ENCODE measurements around the gene SENP3. TPM values are rescaled to one million over a fixed set of nuclear protein-coding genes. Genes with fewer than 3 reads are reported as not detected.

Gene SENP3
- polyA plus RNA-seq, 2 of the 4 experiments (the other 2 are of a cell fraction) = 114 to 150 TPM

DNA sequence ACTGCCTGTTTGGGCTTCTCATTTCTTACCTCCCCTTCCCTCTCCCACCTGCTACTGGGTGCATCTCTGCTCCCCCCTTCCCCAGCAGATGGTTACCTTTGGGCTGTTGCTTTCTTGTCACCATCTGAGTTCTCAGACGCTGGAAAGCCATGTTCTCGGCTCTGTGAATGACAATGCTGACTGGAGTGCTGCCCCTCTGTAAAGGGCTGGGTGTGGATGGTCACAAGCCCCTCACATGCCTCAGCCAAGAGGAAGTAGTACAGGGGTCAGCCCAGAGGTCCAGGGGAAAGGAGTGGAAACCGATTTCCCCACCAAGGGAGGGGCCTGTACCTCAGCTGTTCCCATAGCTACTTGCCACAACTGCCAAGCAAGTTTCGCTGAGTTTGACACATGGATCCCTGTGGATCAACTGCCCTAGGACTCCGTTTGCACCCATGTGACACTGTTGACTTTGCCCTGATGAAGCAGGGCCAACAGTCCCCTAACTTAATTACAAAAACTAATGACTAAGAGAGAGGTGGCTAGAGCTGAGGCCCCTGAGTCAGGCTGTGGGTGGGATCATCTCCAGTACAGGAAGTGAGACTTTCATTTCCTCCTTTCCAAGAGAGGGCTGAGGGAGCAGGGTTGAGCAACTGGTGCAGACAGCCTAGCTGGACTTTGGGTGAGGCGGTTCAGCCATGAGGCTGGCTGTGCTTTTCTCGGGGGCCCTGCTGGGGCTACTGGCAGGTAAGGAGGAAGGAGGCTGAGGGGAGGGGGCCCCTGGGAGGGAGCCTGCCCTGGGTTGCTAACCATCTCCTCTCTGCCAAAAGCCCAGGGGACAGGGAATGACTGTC, 17.5 kb downstream of the SENP3 start, which contains the start of gene CD68:
Gene CD68 (plus strand): TSS at position 638 of the 833 bp plus-strand sequence. CDS start 40 bp downstream, at position 678.
- Histone ChIP-seq H3K9me3 (no peaks in the 10 kb centered on the region), H3K4me1 (peaks cover 80% of the 10 kb centered on the region), H3K27ac (peak within 1 kb of the TSS; percentile 64 to 79), H3K4me2 (peak within 1 kb of the TSS; percentile 48), H3K4me3 (no peak within 1 kb of the TSS)
- FAIRE-seq = peak; percentile 43
- WGBS (ENCODE audit: missing lambda C conversion rate) = 15% methylated on average over 7 of the region's 7 CpGs
- CTCF ChIA-PET = interaction anchor here (0.7 to 12.1 kb wide), 7 partner anchors 11 to 138 kb away, joined by 3 to 184 read pairs (median 8); partner anchors contain the start of genes DNAH2, FXR2, SOX15 and TP53
- POLR2A ChIA-PET = interaction anchor here (0.9 to 2.9 kb wide), 9 partner anchors 10 to 111 kb away, joined by 3 to 30 read pairs (median 5); partner anchors contain the start of genes FXR2, POLR2A, SAT2 and SOX15
- DNase-seq (ENCODE audit: low read depth in 1 of 2, low spot score in 1 of 2) = peak; percentile 88 to 97
- ATAC-seq = peak; percentile 59 to 73
- TF ChIP-seq JUNB (IDR thresholded peaks at IDR 0.05) (0 out of 2 replicates have a peak, but pooled peaks have one; percentile 14), SMC3 (IDR thresholded peaks at IDR 0.05) (no peak; the same call in 2 of the 3 replicates), NR3C1 (IDR thresholded peaks at IDR 0.05) (no peak), HDAC2 (IDR thresholded peaks at IDR 0.05) (no peak), ESRRA (IDR thresholded peaks at IDR 0.05; ENCODE audit: borderline replicate concordance, low read length) (no peak), CEBPB (IDR thresholded peaks at IDR 0.05) (peak; percentile 49 to 79; a peak in 3 of 4 replicates), SREBF2 (IDR thresholded peaks at IDR 0.05) (no peak), MYC (IDR thresholded peaks at IDR 0.05; ENCODE audit: borderline replicate concordance, low read length) (no peak), NFE2L2 (conservative IDR thresholded peaks at IDR 0.05; ENCODE audit: low read length) (no peak), ATOH8 (CRISPR knock-in tag; IDR thresholded peaks at IDR 0.05; ENCODE audit: low read depth) (0 out of 2 replicates have a peak, but pooled peaks have one; percentile 44), POLR2AphosphoS2 (conservative IDR thresholded peaks at IDR 0.05; ENCODE audit: low read length) (peak; percentile 100; the same call in 1 of the 2 replicates), RARB (CRISPR knock-in tag; IDR thresholded peaks at IDR 0.05) (peak; percentile 98), MAZ (IDR thresholded peaks at IDR 0.05; ENCODE audit: borderline replicate concordance, low read depth, low read length) (0 out of 2 replicates have a peak, but pooled peaks have one; percentile 10), NPAS2 (CRISPR knock-in tag; IDR thresholded peaks at IDR 0.05; ENCODE audit: borderline replicate concordance) (no peak; the same call in 1 of the 2 replicates), TP53 (CRISPR knock-in tag; IDR thresholded peaks at IDR 0.05) (peak; percentile 96), FOXS1 (CRISPR knock-in tag; IDR thresholded peaks at IDR 0.05) (no peak), HMGXB4 (CRISPR knock-in tag; IDR thresholded peaks at IDR 0.05; ENCODE audit: borderline replicate concordance) (peak; percentile 81; the same call in 1 of the 2 replicates), RNF2 (IDR thresholded peaks at IDR 0.05; ENCODE audit: borderline replicate concordance, low read depth) (no peak), RCOR1 (IDR thresholded peaks at IDR 0.05; ENCODE audit: low read depth, low read length) (no peak), CHD2 (IDR thresholded peaks at IDR 0.05; ENCODE audit: low read length, partially characterized antibody) (peak; percentile 70), GATA3 (IDR thresholded peaks at IDR 0.05; ENCODE audit: borderline replicate concordance) (peak; percentile 49; the same call in 1 of the 2 replicates), EP300 (IDR thresholded peaks at IDR 0.05) (0 out of 5 replicates have a peak, but pooled peaks of 1 of the 2 experiments have one; percentile 32), ZFP36 (IDR thresholded peaks at IDR 0.05; ENCODE audit: borderline replicate concordance, partially characterized antibody) (no peak), PHF8 (IDR thresholded peaks at IDR 0.05; ENCODE audit: borderline replicate concordance, low read depth) (no peak), CBX2 (IDR thresholded peaks at IDR 0.05; ENCODE audit: borderline replicate concordance, low read depth) (no peak), JUN (IDR thresholded peaks at IDR 0.05) (peak; percentile 95 to 98), RAD21 (conservative IDR thresholded peaks at IDR 0.05 in 1 of 2, IDR thresholded peaks at IDR 0.05 in 1 of 2) (no peak; a peak in 1 of 5 replicates), PBX3 (IDR thresholded peaks at IDR 0.05) (peak; percentile 85)
- TF ChIP-seq, protein P1, sequence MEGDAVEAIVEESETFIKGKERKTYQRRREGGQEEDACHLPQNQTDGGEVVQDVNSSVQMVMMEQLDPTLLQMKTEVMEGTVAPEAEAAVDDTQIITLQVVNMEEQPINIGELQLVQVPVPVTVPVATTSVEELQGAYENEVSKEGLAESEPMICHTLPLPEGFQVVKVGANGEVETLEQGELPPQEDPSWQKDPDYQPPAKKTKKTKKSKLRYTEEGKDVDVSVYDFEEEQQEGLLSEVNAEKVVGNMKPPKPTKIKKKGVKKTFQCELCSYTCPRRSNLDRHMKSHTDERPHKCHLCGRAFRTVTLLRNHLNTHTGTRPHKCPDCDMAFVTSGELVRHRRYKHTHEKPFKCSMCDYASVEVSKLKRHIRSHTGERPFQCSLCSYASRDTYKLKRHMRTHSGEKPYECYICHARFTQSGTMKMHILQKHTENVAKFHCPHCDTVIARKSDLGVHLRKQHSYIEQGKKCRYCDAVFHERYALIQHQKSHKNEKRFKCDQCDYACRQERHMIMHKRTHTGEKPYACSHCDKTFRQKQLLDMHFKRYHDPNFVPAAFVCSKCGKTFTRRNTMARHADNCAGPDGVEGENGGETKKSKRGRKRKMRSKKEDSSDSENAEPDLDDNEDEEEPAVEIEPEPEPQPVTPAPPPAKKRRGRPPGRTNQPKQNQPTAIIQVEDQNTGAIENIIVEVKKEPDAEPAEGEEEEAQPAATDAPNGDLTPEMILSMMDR (IDR thresholded peaks at IDR 0.05) = no peak
- TF ChIP-seq, protein P2, sequence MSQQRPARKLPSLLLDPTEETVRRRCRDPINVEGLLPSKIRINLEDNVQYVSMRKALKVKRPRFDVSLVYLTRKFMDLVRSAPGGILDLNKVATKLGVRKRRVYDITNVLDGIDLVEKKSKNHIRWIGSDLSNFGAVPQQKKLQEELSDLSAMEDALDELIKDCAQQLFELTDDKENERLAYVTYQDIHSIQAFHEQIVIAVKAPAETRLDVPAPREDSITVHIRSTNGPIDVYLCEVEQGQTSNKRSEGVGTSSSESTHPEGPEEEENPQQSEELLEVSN (IDR thresholded peaks at IDR 0.05; ENCODE audit: borderline replicate concordance, low read depth) = peak; percentile 31; the same call in 1 of the 2 replicates
- TF ChIP-seq, protein P3, sequence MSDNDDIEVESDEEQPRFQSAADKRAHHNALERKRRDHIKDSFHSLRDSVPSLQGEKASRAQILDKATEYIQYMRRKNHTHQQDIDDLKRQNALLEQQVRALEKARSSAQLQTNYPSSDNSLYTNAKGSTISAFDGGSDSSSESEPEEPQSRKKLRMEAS (IDR thresholded peaks at IDR 0.05) = peak; percentile 85

All from A549 (cell line).